Left ventricle myocardium superior (tissue), 1 donor: ENCODE results near the gene CDC14B. TPM values are rescaled to one million over a fixed set of nuclear protein-coding genes. Genes with fewer than 3 reads are reported as not detected.

Experiments used
- ATAC-seq: fragments of 200-7000 bp; cut with Tn5 transposase; one replicate; pipeline ENCODE4 v1.9.1; 2020; ENCODE audit warnings: mild to moderate bottlenecking, moderate library complexity
- DNase-seq: peaks from one replicate; pipeline ENCODE4 v3.0.0-alpha.2; 2020
- intact Hi-C: fragments of 100-400 bp; cut with micrococcal nuclease; formaldehyde crosslinking; loops from one replicate; pipeline ENCODE4 v1.11.0; 2022
- total RNA-seq: library from RNA; stranded (reverse); fragmentation: NEBNext Ultra II Directional; extraction: Animal tissue kit (Norgen Biotek cat#: 25700); gene quantifications from one replicate; pipeline ENCODE4 v1.2.1, GENCODE V29; 2021
- donor health status: DM: no; HTN: yes; CAD: no; lungs with severe emphysema.

The CDC14B gene
- total RNA-seq, 1 donor from 2014 or later = 18.1 TPM

DNA sequence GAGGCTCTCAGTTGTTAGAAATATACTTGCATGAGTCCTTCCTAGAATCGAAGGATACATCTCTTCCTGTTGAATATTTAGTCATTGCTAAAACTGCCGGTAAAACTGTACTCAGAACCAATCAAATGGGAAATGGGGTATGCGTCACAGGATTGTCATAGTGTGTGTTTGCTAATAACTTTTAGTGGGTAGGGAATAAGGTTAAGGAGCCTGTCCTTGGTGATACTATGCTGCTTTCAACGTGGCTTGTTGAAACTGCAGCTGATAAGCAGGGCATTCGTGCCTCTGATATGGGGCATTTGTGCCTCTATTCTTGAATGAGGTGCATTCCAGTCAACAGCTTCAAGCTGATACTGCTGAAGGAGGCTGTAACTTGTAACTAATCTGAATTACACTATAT is 143.1 kb downstream of the CDC14B start:
- no peak for DNase-seq
- intact Hi-C loops = no loop called here
- ATAC-seq = peak; percentile 95

- intact Hi-C loops = no loop called here
These were observed 143.6 kb downstream of the CDC14B start for GRCh38 chr9:96476013-96476412.

GRCh38 chr9:96467784-96468183 is 151.9 kb downstream of the CDC14B start:
- ATAC-seq (no peak), DNase-seq (no peak)
- intact Hi-C loops = no loop called here

More at GRCh38 chr9:96476013-96476412, 143.6 kb downstream of the CDC14B start:
- ATAC-seq = no peak
- no peak for DNase-seq

GRCh38 chr9:96464426-96464825 is 155.2 kb downstream of the CDC14B start:
- no peak for DNase-seq
- intact Hi-C loops = no loop called here
- ATAC-seq = no peak

GRCh38 chr9:96462541-96462940 is 157.1 kb downstream of the CDC14B start:
- intact Hi-C loops = no loop called here
- ATAC-seq = no peak
- no peak for DNase-seq

- DNase-seq (no peak), ATAC-seq (no peak)
- intact Hi-C loops = no loop called here
These were observed 158.3 kb downstream of the CDC14B start for GRCh38 chr9:96461336-96461735.

GRCh38 chr9:96460882-96461281 is 158.8 kb downstream of the CDC14B start:
- intact Hi-C loops = no loop called here
- ATAC-seq (no peak), DNase-seq (no peak)

DNA sequence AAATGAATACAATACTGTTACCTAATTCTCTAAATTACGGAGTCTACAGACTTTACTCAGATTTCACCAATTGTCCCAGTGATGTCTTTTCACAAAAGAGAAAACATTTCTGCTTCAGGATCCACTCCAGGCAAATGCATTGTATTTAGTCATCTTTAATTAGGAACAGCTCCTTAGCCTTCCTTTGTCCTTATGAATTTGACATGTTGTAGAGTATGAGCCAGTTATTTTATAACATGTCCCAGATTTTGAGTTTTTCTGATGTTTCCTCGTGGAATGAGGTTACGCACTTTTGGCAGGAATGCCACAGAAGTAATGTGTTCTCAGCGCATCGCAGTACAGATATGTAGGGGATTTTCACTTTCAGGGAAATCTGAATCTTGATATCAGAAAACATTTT is 159.2 kb downstream of the CDC14B start:
- intact Hi-C loops = no loop called here
- no peak for DNase-seq
- no peak for ATAC-seq

- DNase-seq (no peak), ATAC-seq (no peak)
- intact Hi-C loops = no loop called here
These were observed 160.2 kb downstream of the CDC14B start for GRCh38 chr9:96459268-96460007.

GRCh38 chr9:96458226-96458625 is 161.4 kb downstream of the CDC14B start:
- ATAC-seq = no peak
- intact Hi-C loops = no loop called here
- DNase-seq = no peak

GRCh38 chr9:96457266-96457665 is 162.4 kb downstream of the CDC14B start:
- intact Hi-C loops = no loop called here
- DNase-seq = no peak
- ATAC-seq = no peak

- DNase-seq (no peak), ATAC-seq (no peak)
- intact Hi-C loops = no loop called here
These were observed 166.0 kb downstream of the CDC14B start for GRCh38 chr9:96453625-96454024.

DNA sequence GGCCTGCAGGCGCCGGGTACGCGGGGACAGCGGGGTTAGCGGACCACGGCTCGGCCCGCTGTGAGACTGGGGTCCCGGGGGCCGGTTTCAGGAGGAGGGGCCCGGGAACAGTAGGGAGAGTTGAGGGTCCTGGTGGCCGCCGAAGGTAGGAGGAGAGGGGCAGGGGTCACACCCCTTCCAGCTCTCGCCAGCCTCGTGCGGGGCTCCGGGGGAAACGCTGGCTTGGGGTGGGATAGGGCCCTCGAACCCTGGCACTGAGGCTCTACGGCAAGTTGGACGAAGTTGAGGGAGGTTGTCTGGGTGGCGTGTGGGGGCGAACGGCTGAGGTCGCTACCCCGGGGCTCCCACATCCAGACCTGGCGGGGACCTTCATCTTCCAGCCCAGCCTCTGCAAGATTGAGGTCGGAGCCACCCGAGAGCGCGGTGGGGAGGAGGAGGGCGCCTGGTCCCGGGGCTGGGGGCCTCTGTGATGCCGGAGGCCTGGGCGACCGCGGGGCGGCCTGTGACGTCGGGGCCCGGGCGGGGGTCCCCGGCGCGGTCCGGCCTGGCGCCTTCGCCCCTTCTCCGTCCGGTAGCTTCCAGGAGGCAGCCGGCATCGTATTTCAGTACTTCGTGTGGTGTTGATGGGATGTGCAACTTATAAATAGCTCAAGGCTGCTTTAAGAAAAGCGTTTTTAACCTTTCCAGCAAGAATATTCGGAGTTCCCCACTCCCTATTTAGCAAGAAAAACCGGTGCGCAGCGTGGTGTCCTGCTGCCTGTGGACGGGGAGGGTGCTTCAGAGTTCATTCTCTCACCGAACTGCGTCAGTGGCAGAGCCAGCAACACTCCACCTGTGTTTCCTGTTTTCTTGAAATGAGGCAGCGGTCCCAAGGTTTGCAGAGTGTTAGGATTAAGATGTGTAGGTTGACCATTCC is 168.8 kb downstream of the CDC14B start:
- intact Hi-C loops = no loop called here
- DNase-seq (no peak), ATAC-seq (no peak)

Other genes starting within 250 kb of the CDC14B start
- gene SLC35D2, start 236.1 kb downstream of the CDC14B start, total RNA-seq = 16.0 TPM
- gene ZNF367, start 201.5 kb downstream of the CDC14B start, total RNA-seq = 2.5 TPM
- 22.7 TPM for gene HABP4, start 169.7 kb downstream of the CDC14B start, total RNA-seq
- gene PRXL2C, start 35.5 kb upstream of the CDC14B start, total RNA-seq = 24.5 TPM
- 5.7 TPM for gene ZNF510, start 158.2 kb upstream of the CDC14B start, total RNA-seq
- gene ZNF782, start 234.7 kb upstream of the CDC14B start, total RNA-seq = 4.4 TPM